Keratinocyte (primary cell): ENCODE measurements around the gene PPP6R1. TPM values are rescaled to one million over a fixed set of nuclear protein-coding genes. Genes with fewer than 3 reads are reported as not detected.

Experiments
- DNase-seq: peaks from one replicate; pipeline ENCODE4 v3.0.0-alpha.2; 2011; ENCODE audit warnings: low read depth, missing footprints, low spot score
- FAIRE-seq: peaks from 2 replicates; lab custom pipeline; 2011; peaks lifted over from hg19 to GRCh38; lab: Jason Lieb, UNC
- H2AFZ ChIP-seq: 2 replicates; pipeline ENCODE4 v1.6.0; 2012; ENCODE audit warnings: low read length, control low read depth, inconsistent platforms; ENCODE audit not compliant: control insufficient read depth
- H3K27ac ChIP-seq: 2 replicates; pipeline ENCODE4 v1.5.1; 2011; ENCODE audit warnings: low read length; ENCODE audit not compliant: control insufficient read depth, insufficient read depth
- H3K27me3 ChIP-seq: 3 replicates; pipeline ENCODE4 v1.6.0; 2011; ENCODE audit warnings: low read length; ENCODE audit not compliant: control insufficient read depth, insufficient read depth; ENCODE audit errors: extremely low read depth
- H3K36me3 ChIP-seq, 2 experiments: 2 replicates in 1 of 2; 3 replicates in 1 of 2; pipeline ENCODE4 v1.5.1; 2011; ENCODE audit warnings: low read length in 2 of 2, mild to moderate bottlenecking in 1 of 2; ENCODE audit not compliant: control insufficient read depth in 2 of 2, insufficient read depth in 2 of 2; ENCODE audit errors: extremely low read depth in 1 of 2
- H3K4me1 ChIP-seq: 3 replicates; pipeline ENCODE4 v1.5.1; 2011; ENCODE audit warnings: low read length; ENCODE audit not compliant: control insufficient read depth, insufficient read depth; ENCODE audit errors: extremely low read depth
- H3K4me2 ChIP-seq: 3 replicates; pipeline ENCODE4 v1.6.0; 2011; ENCODE audit warnings: low read depth, low read length; ENCODE audit not compliant: control insufficient read depth, insufficient read depth; ENCODE audit errors: extremely low read depth
- H3K4me3 ChIP-seq, 3 experiments: fragments of 200-600 bp in 1 of 3; sonication (generic) in 1 of 3; 2 replicates in 2 of 3; 3 replicates in 1 of 3; pipeline ENCODE4 v1.5.1; 2011 to 2016; ENCODE audit warnings: low read length in 3 of 3, mild to moderate bottlenecking in 3 of 3, control low read depth in 2 of 3, inconsistent platforms in 1 of 3, low read depth in 1 of 3, mixed read lengths in 1 of 3, mixed run types in 1 of 3, moderate library complexity in 1 of 3; ENCODE audit not compliant: control insufficient read depth in 2 of 3, insufficient read depth in 2 of 3; ENCODE audit errors: extremely low read depth in 1 of 3
- H3K79me2 ChIP-seq: 2 replicates; pipeline ENCODE4 v1.6.0; 2012; ENCODE audit warnings: low read length; ENCODE audit not compliant: control insufficient read depth, insufficient read depth
- H3K9ac ChIP-seq: 3 replicates; pipeline ENCODE4 v1.6.0; 2011; ENCODE audit warnings: low read length; ENCODE audit not compliant: control insufficient read depth, insufficient read depth; ENCODE audit errors: extremely low read depth
- H3K9me1 ChIP-seq: 3 replicates; pipeline ENCODE4 v1.6.0; 2011; ENCODE audit warnings: low read length; ENCODE audit not compliant: control insufficient read depth, insufficient read depth; ENCODE audit errors: extremely low read depth
- H3K9me3 ChIP-seq: 2 replicates; pipeline ENCODE4 v1.5.1; 2012; ENCODE audit warnings: low read depth, low read length; ENCODE audit not compliant: control insufficient read depth
- H4K20me1 ChIP-seq: 3 replicates; pipeline ENCODE4 v1.6.0; 2011; ENCODE audit warnings: low read length; ENCODE audit not compliant: control insufficient read depth, insufficient read depth; ENCODE audit errors: extremely low read depth
- EZH2 ChIP-seq: IDR thresholded peaks from one replicate; pipeline ENCODE4 v1.6.1; 2012; ENCODE audit warnings: inconsistent platforms, mild to moderate bottlenecking, low read length, moderate library complexity
- dilution Hi-C: fragments of 300-500 bp; cut with MboI; formaldehyde crosslinking; loops from one replicate; pipeline ENCODE4 v1.7.0; 2020; ENCODE audit warnings: low sequenced_read_pairs; ENCODE audit not compliant: extremely low pct_ligation_motif_present
- polyA plus RNA-seq, 5 experiments: library from polyadenylated mRNA; depleted of rRNA in 3 of 5; stranded (reverse) in 3 of 5; stranded (forward) in 1 of 5; unstranded in 1 of 5; fragments of >200 nt; gene quantifications; 1 replicate in 1 of 5; 2 replicates in 3 of 5; 3 replicates in 1 of 5; pipeline versions ENCODE4 v1.2.1 to v1.2.3, GENCODE V29; 2011 to 2012; ENCODE audit warnings: missing spikeins in 2 of 5, low read depth in 1 of 5, low replicate concordance in 1 of 5
- TF ChIP-seq, protein P1 (sequence below), 3 experiments: IDR thresholded peaks in 1 of 3; conservative IDR thresholded peaks in 1 of 3; optimal IDR thresholded peaks in 1 of 3; 2 replicates in 2 of 3; 3 replicates in 1 of 3; pipeline versions ENCODE3 to v1.5.1; 2011; ENCODE audit warnings: low read length in 3 of 3, mild to moderate bottlenecking in 3 of 3, moderate library complexity in 2 of 3, control low read depth in 1 of 3, inconsistent platforms in 1 of 3; ENCODE audit not compliant: insufficient read depth in 2 of 3; ENCODE audit errors: extremely low read depth in 1 of 3

The PPP6R1 gene
- polyA plus RNA-seq, 1 donor (not counting 4 experiments of a cell fraction or from before 2014, with no cell fraction given): 26.7 TPM

DNA sequence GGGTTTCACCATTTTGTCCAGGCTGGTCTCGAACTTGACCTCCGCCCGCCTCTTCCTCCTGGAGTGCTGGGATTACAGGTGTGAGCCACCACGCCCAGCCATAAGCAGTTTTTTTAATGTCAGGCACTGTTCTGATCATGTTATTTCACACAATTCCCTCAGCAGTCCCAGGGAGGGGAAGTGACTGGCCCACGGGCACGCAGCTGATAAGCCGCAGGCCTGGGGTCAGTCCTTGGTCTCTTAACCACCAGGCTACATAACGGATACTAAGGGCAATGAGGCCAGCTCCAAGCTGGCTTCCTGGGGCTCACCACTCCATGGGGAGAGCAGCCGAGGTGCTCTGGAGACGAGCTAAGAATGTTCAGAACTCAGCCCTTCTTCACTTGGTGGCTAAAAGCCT, 38.5 kb upstream of the PPP6R1 start:
- DNase-seq (no peak), FAIRE-seq (no peak)
- H2AFZ ChIP-seq: no peak overlapping the region
- no peaks in the 10 kb centered on the region for H3K79me2 ChIP-seq
- H3K9ac ChIP-seq: no peak overlapping the region
- TF ChIP-seq, protein P1, sequence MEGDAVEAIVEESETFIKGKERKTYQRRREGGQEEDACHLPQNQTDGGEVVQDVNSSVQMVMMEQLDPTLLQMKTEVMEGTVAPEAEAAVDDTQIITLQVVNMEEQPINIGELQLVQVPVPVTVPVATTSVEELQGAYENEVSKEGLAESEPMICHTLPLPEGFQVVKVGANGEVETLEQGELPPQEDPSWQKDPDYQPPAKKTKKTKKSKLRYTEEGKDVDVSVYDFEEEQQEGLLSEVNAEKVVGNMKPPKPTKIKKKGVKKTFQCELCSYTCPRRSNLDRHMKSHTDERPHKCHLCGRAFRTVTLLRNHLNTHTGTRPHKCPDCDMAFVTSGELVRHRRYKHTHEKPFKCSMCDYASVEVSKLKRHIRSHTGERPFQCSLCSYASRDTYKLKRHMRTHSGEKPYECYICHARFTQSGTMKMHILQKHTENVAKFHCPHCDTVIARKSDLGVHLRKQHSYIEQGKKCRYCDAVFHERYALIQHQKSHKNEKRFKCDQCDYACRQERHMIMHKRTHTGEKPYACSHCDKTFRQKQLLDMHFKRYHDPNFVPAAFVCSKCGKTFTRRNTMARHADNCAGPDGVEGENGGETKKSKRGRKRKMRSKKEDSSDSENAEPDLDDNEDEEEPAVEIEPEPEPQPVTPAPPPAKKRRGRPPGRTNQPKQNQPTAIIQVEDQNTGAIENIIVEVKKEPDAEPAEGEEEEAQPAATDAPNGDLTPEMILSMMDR (optimal IDR thresholded peaks at IDR 0.05 in 1 of 3, IDR thresholded peaks at IDR 0.05 in 1 of 3, conservative IDR thresholded peaks at IDR 0.05 in 1 of 3; ENCODE audit: extremely low read depth in 1 of 3, insufficient read depth in 2 of 3, low read length in 3 of 3): no peak
- no peak for TF ChIP-seq EZH2
- H3K4me2 ChIP-seq: no peak overlapping the region
- H3K27ac ChIP-seq: no peak overlapping the region
- peaks cover 2% of the 10 kb centered on the region for H3K4me1 ChIP-seq
- dilution Hi-C loops: no loop called here
- H4K20me1 ChIP-seq: no peaks in the 10 kb centered on the region
- no peaks in the 10 kb centered on the region for H3K9me1 ChIP-seq
- no peaks in the 10 kb centered on the region for H3K9me3 ChIP-seq
- H3K27me3 ChIP-seq: no peaks in the 10 kb centered on the region
- no peaks in the 10 kb centered on the region for H3K36me3 ChIP-seq
- H3K4me3 ChIP-seq: no peak overlapping the region

DNA sequence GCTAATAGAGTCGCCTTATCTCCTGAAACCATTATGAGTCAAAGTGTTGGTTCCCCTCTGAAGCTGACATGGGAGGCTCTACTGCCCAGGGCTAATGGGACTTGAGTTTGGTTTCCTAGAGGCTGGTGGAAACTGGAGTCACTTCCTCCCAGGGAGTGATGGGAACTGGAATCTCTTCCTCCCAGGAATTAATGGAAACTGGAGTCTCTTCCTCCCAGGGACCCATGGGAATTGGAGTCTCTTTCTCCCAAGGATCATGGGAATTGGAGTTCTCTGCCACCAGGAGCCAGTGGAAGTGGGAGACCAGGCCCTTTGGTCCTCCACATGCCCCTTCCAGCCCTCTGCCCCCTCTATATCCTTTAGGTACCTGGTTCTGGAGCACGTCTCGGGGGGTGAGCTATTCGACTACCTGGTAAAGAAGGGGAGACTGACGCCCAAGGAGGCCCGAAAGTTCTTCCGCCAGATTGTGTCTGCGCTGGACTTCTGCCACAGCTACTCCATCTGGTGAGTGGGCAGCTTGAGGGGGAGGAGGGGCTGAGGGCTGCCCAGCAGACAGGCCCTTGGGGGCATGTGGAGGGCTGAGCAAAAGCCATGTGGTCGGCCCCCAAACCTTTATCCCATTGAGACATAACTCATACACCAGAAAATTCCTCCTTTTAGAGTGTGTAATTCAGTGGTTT, 30.4 kb upstream of the PPP6R1 start:
- Histone ChIP-seq H3K27me3 (no peaks in the 10 kb centered on the region), H3K36me3 (no peaks in the 10 kb centered on the region), H3K9ac (no peak overlapping the region), H3K9me3 (no peaks in the 10 kb centered on the region), H3K27ac (no peak overlapping the region), H4K20me1 (no peaks in the 10 kb centered on the region), H3K4me1 (no peaks in the 10 kb centered on the region), H3K79me2 (no peaks in the 10 kb centered on the region), H3K4me2 (no peak overlapping the region), H3K9me1 (no peaks in the 10 kb centered on the region), H2AFZ (no peak overlapping the region), H3K4me3 (no peak overlapping the region)
- dilution Hi-C loops: no loop called here
- DNase-seq: no peak
- no peak for TF ChIP-seq EZH2
- TF ChIP-seq, protein P1 (optimal IDR thresholded peaks at IDR 0.05 in 1 of 3, IDR thresholded peaks at IDR 0.05 in 1 of 3, conservative IDR thresholded peaks at IDR 0.05 in 1 of 3; ENCODE audit: extremely low read depth in 1 of 3, insufficient read depth in 2 of 3, low read length in 3 of 3): no peak
- no peak for FAIRE-seq
